Mesenchymal stem cell (in vitro differentiated cells and primary cell): ENCODE measurements around the gene ZNF821. TPM values are rescaled to one million over a fixed set of nuclear protein-coding genes. Genes with fewer than 3 reads are reported as not detected.

Source experiments
- DNase-seq: peaks from one replicate; pipeline ENCODE4 v3.0.0-alpha.2; 2013
- H2AFZ ChIP-seq: one replicate; pipeline ENCODE4 v1.6.1; 2013; ENCODE audit warnings: low read depth, mild to moderate bottlenecking, control low read depth, inconsistent platforms, low read length, moderate library complexity
- H2AK5ac ChIP-seq: 2 replicates; pipeline ENCODE4 v1.6.1; 2013; ENCODE audit warnings: low read length, moderate library complexity, mild to moderate bottlenecking, inconsistent platforms; ENCODE audit not compliant: severe bottlenecking
- H2BK120ac ChIP-seq: one replicate; pipeline ENCODE4 v1.6.1; 2013; ENCODE audit warnings: low read depth, mild to moderate bottlenecking, inconsistent platforms, low read length, moderate library complexity
- H2BK12ac ChIP-seq, 2 experiments: one replicate each; pipeline ENCODE4 v1.6.1; 2013; ENCODE audit warnings: inconsistent platforms in 2 of 2, low read length in 2 of 2, mild to moderate bottlenecking in 2 of 2, moderate library complexity in 2 of 2, control low read depth in 1 of 2
- H2BK15ac ChIP-seq: one replicate; pipeline ENCODE4 v1.6.1; 2013; ENCODE audit warnings: mild to moderate bottlenecking, low read depth, inconsistent platforms; ENCODE audit not compliant: poor library complexity, severe bottlenecking
- H2BK5ac ChIP-seq: 2 replicates; pipeline ENCODE4 v1.6.1; 2013; ENCODE audit warnings: low read depth, mild to moderate bottlenecking, low read length, control low read depth, inconsistent platforms; ENCODE audit not compliant: poor library complexity, severe bottlenecking
- H3K14ac ChIP-seq, 2 experiments: one replicate each; pipeline ENCODE4 v1.6.1; 2013; ENCODE audit warnings: inconsistent platforms in 2 of 2, low read length in 2 of 2, control low read depth in 1 of 2, mild to moderate bottlenecking in 1 of 2, moderate library complexity in 1 of 2
- H3K18ac ChIP-seq, 2 experiments: one replicate each; pipeline ENCODE4 v1.6.1; 2013; ENCODE audit warnings: inconsistent platforms in 2 of 2, low read length in 2 of 2, control low read depth in 1 of 2, low read depth in 1 of 2, mild to moderate bottlenecking in 1 of 2
- H3K23ac ChIP-seq, 2 experiments: one replicate each; pipeline ENCODE4 v1.6.1; 2013; ENCODE audit warnings: inconsistent platforms in 2 of 2, low read length in 2 of 2, mild to moderate bottlenecking in 2 of 2, moderate library complexity in 2 of 2, control low read depth in 1 of 2
- H3K27ac ChIP-seq: 2 replicates; pipeline ENCODE4 v1.5.1; 2013; ENCODE audit warnings: mild to moderate bottlenecking, moderate library complexity, low read length, control low read depth, inconsistent platforms; ENCODE audit not compliant: poor library complexity, severe bottlenecking
- H3K27me3 ChIP-seq, 2 experiments: 2 replicates each; pipeline versions ENCODE4 v1.6.1 to v1.7.0; 2013; ENCODE audit warnings: low read length in 2 of 2, mild to moderate bottlenecking in 2 of 2, moderate library complexity in 2 of 2, control low read depth in 1 of 2, inconsistent platforms in 1 of 2; ENCODE audit not compliant: control insufficient read depth in 1 of 2, insufficient read depth in 1 of 2
- H3K36me3 ChIP-seq, 2 experiments: 2 replicates each; pipeline versions ENCODE4 v1.6.1 to v1.7.0; 2013; ENCODE audit warnings: low read length in 2 of 2, control low read depth in 1 of 2, inconsistent platforms in 1 of 2, low read depth in 1 of 2, mild to moderate bottlenecking in 1 of 2; ENCODE audit not compliant: insufficient read depth in 2 of 2, control insufficient read depth in 1 of 2
- H3K4ac ChIP-seq, 2 experiments: one replicate each; pipeline ENCODE4 v1.6.1; 2013; ENCODE audit warnings: inconsistent platforms in 2 of 2, low read length in 2 of 2, mild to moderate bottlenecking in 2 of 2, moderate library complexity in 2 of 2, control low read depth in 1 of 2, low read depth in 1 of 2
- H3K4me1 ChIP-seq: 2 replicates; pipeline ENCODE4 v1.6.1; 2013; ENCODE audit warnings: low read depth, low read length, control low read depth; ENCODE audit not compliant: control insufficient read depth, insufficient read depth
- H3K4me2 ChIP-seq: 2 replicates; pipeline ENCODE4 v1.6.1; 2013; ENCODE audit warnings: low read length, mild to moderate bottlenecking, inconsistent platforms; ENCODE audit not compliant: poor library complexity, severe bottlenecking
- H3K4me3 ChIP-seq, 2 experiments: 2 replicates each; pipeline versions ENCODE4 v1.5.1 to v1.7.0; 2013; ENCODE audit warnings: low read length in 2 of 2, mild to moderate bottlenecking in 2 of 2, control low read depth in 1 of 2, low read depth in 1 of 2; ENCODE audit not compliant: insufficient read depth in 1 of 2
- H3K79me1 ChIP-seq: replicated peaks from 2 replicates; pipeline ENCODE4 v1.6.1; 2013; ENCODE audit warnings: mild to moderate bottlenecking, control low read depth, low read length, inconsistent platforms; ENCODE audit not compliant: poor library complexity, severe bottlenecking
- H3K9ac ChIP-seq: 2 replicates; pipeline ENCODE4 v1.7.0; 2013; ENCODE audit warnings: mild to moderate bottlenecking, low read length, moderate library complexity
- H3K9me3 ChIP-seq: 2 replicates; pipeline ENCODE4 v1.7.0; 2013; ENCODE audit warnings: mild to moderate bottlenecking, low read length; ENCODE audit not compliant: control insufficient read depth
- H4K8ac ChIP-seq: one replicate; pipeline ENCODE4 v1.6.1; 2013; ENCODE audit warnings: inconsistent platforms, mild to moderate bottlenecking, low read length, moderate library complexity
- H4K91ac ChIP-seq: one replicate; pipeline ENCODE4 v1.6.1; 2013; ENCODE audit warnings: mild to moderate bottlenecking, low read length, inconsistent platforms
- WGBS: methylation state at CpG from one replicate; pipeline ENCODE4 v1.1.7; 2013; ENCODE audit warnings: mixed read lengths; 5-methylcytosine and 5-hydroxymethylcytosine counted together
- polyA plus RNA-seq, 2 experiments: library from polyadenylated mRNA; stranded (reverse); fragments of 200-250 nt; gene quantifications; one replicate each; pipeline ENCODE4 v1.2.3, GENCODE V29; 2013

The ZNF821 gene
- polyA plus RNA-seq (2013, experiment 1 of 2) = 4.8 TPM
- polyA plus RNA-seq (2013, experiment 2 of 2) = 4.9 TPM

- peak within 1 kb of the TSS; percentile 75 for H2AFZ ChIP-seq
- 0% methylated on average over 33 of the region's 85 CpGs for WGBS
- no peaks in the 10 kb centered on the region for H3K4me1 ChIP-seq
- H3K9ac ChIP-seq = peak within 1 kb of the TSS; percentile 94
- H3K27me3 ChIP-seq = no peaks in the 10 kb centered on the region
- peak within 1 kb of the TSS in 1 of 2 experiments; percentile 87 for H3K4ac ChIP-seq
- H3K4me3 ChIP-seq = peak within 1 kb of the TSS; percentile 91 to 96
- peak within 1 kb of the TSS; percentile 47 to 79 for H3K14ac ChIP-seq
- H3K9me3 ChIP-seq = no peaks in the 10 kb centered on the region
- H2AK5ac ChIP-seq = no peak within 1 kb of the TSS
- peak within 1 kb of the TSS; percentile 61 for H4K91ac ChIP-seq
- peak within 1 kb of the TSS in 1 of 2 experiments; percentile 49 for H2BK12ac ChIP-seq
- H3K23ac ChIP-seq = peak within 1 kb of the TSS in 1 of 2 experiments; percentile 69
- peak within 1 kb of the TSS; percentile 95 for H4K8ac ChIP-seq
- H3K27ac ChIP-seq = peak within 1 kb of the TSS; percentile 28
- peaks cover 5 to 23% of the 10 kb centered on the region in 2 experiments for H3K36me3 ChIP-seq
- peak within 1 kb of the TSS; percentile 87 for H2BK5ac ChIP-seq
- H2BK15ac ChIP-seq = peak within 1 kb of the TSS; percentile 89
- peak within 1 kb of the TSS; percentile 92 for H2BK120ac ChIP-seq
- DNase-seq = peak; percentile 81
- peaks cover 15% of the 10 kb centered on the region for H3K79me1 ChIP-seq
- H3K18ac ChIP-seq = peak within 1 kb of the TSS; percentile 88 to 95
- peak within 1 kb of the TSS; percentile 100 for H3K4me2 ChIP-seq
Observed at GRCh38 chr16:71883849-71884638, at the start of gene ZNF821. Gene ZNF821 (minus strand): TSS chr16:71884182. CDS start chr16:71879946, 4,236 bp downstream.

GRCh38 chr16:71933017-71933416, 49.0 kb upstream of the ZNF821 start:
- Histone ChIP-seq H2AFZ (no peak overlapping the region), H3K36me3 (peaks cover 29 to 67% of the 10 kb centered on the region in 2 experiments), H3K27me3 (no peaks in the 10 kb centered on the region), H3K79me1 (peaks cover 20% of the 10 kb centered on the region), H3K4ac (no peak overlapping the region), H3K9me3 (no peaks in the 10 kb centered on the region), H2BK12ac (no peak overlapping the region), H3K4me1 (peaks cover 15% of the 10 kb centered on the region), H3K9ac (no peak overlapping the region), H2BK120ac (no peak overlapping the region), H3K23ac (peak overlapping the region in 1 of 2 experiments; percentile 59), H2BK15ac (no peak overlapping the region), H4K8ac (no peak overlapping the region), H3K14ac (no peak overlapping the region), H3K4me3 (no peak overlapping the region), H3K4me2 (no peak overlapping the region), H2BK5ac (no peak overlapping the region), H3K27ac (no peak overlapping the region), H2AK5ac (no peak overlapping the region), H3K18ac (peak overlapping the region in 1 of 2 experiments; percentile 29), H4K91ac (no peak overlapping the region)
- DNase-seq = no peak
- WGBS = 93% methylated on average over 1 of the region's 1 CpG

- no peak overlapping the region for H3K14ac ChIP-seq
- WGBS = 96% methylated on average over 5 of the region's 6 CpGs
- no peak overlapping the region for H3K4me3 ChIP-seq
- no peak overlapping the region for H2BK12ac ChIP-seq
- H2AFZ ChIP-seq = no peak overlapping the region
- H3K18ac ChIP-seq = no peak overlapping the region
- no peak overlapping the region for H3K23ac ChIP-seq
- H3K9ac ChIP-seq = no peak overlapping the region
- peaks cover 29 to 74% of the 10 kb centered on the region in 2 experiments for H3K36me3 ChIP-seq
- H3K79me1 ChIP-seq = peaks cover 16% of the 10 kb centered on the region
- DNase-seq = no peak
- no peak overlapping the region for H2BK120ac ChIP-seq
- no peaks in the 10 kb centered on the region for H3K9me3 ChIP-seq
- H2BK15ac ChIP-seq = no peak overlapping the region
- H3K4ac ChIP-seq = no peak overlapping the region
- H3K4me2 ChIP-seq = no peak overlapping the region
- no peaks in the 10 kb centered on the region for H3K27me3 ChIP-seq
- H2BK5ac ChIP-seq = no peak overlapping the region
- no peak overlapping the region for H3K27ac ChIP-seq
- peaks cover 20% of the 10 kb centered on the region for H3K4me1 ChIP-seq
- no peak overlapping the region for H2AK5ac ChIP-seq
- H4K8ac ChIP-seq = no peak overlapping the region
- no peak overlapping the region for H4K91ac ChIP-seq
Observed at GRCh38 chr16:71931599-71931998, 47.6 kb upstream of the ZNF821 start.

DNA sequence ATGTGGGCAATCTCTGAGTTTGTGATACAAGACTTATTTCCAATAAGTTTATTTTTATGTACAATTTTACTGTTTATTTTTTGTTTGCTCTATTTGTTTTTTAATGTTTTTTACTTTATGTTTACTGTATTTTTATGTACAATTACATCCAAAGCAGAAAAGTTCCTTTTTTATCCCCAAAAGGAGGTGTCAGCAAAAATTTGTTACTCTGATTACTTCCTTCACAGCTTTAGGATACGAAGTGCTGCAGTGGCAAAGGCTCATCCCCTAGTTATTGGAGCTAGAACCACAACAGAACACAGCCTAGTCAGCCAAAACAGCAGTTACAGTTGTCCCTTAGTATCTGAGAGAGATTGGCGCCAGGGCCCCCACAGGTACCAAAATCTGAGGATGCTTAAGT, 47.0 kb upstream of the ZNF821 start:
- Histone ChIP-seq H3K4me3 (no peak overlapping the region), H2BK120ac (no peak overlapping the region), H3K23ac (no peak overlapping the region), H3K9ac (no peak overlapping the region), H3K27ac (no peak overlapping the region), H3K4ac (no peak overlapping the region), H4K91ac (no peak overlapping the region), H4K8ac (peak overlapping the region; percentile 12), H3K27me3 (no peaks in the 10 kb centered on the region), H2AFZ (no peak overlapping the region), H2BK15ac (no peak overlapping the region), H3K79me1 (peaks cover 16% of the 10 kb centered on the region), H3K4me2 (no peak overlapping the region), H3K9me3 (no peaks in the 10 kb centered on the region), H2AK5ac (no peak overlapping the region), H2BK5ac (no peak overlapping the region), H3K14ac (no peak overlapping the region), H3K18ac (no peak overlapping the region), H3K36me3 (peaks cover 33 to 80% of the 10 kb centered on the region in 2 experiments), H2BK12ac (no peak overlapping the region), H3K4me1 (peaks cover 20% of the 10 kb centered on the region)
- DNase-seq = no peak
- WGBS = 100% methylated on average over 1 of the region's 2 CpGs
